H1 (cell line): Measurements from ENCODE around the gene TEX51.

Experiments used
- ATF2 ChIP-seq: IDR thresholded peaks from 2 replicates; pipeline ENCODE4 v1.6.1; 2012; ENCODE audit warnings: low read length, inconsistent platforms
- ATF3 ChIP-seq: IDR thresholded peaks from 2 replicates; pipeline ENCODE4 v1.6.1; 2011; ENCODE audit warnings: low read depth, mild to moderate bottlenecking, low read length; ENCODE audit not compliant: insufficient read depth
- BRCA1 ChIP-seq: IDR thresholded peaks from 2 replicates; pipeline ENCODE4 v1.6.1; 2012; ENCODE audit warnings: low read depth, low read length, improper control_type of control experiment
- CHD1 ChIP-seq: IDR thresholded peaks from 2 replicates; pipeline ENCODE4 v1.6.1; 2012; ENCODE audit warnings: low read depth, low read length, improper control_type of control experiment
- CHD2 ChIP-seq: IDR thresholded peaks from 2 replicates; pipeline ENCODE4 v1.6.1; 2012; ENCODE audit warnings: low read length, improper control_type of control experiment
- CTCF ChIP-seq, 3 experiments: IDR thresholded peaks; 1 replicate in 2 of 3; 2 replicates in 1 of 3; pipeline versions ENCODE4 v1.5.1 to v1.6.1; 2011; ENCODE audit warnings: low read length in 3 of 3, mild to moderate bottlenecking in 3 of 3, inconsistent platforms in 2 of 3, low read depth in 1 of 3, moderate library complexity in 1 of 3; ENCODE audit not compliant: insufficient read depth in 1 of 3; ENCODE audit errors: control extremely low read depth in 1 of 3
- EP300 ChIP-seq, 2 experiments: IDR thresholded peaks; 1 replicate in 1 of 2; 2 replicates in 1 of 2; pipeline ENCODE4 v1.6.1; 2011 to 2012; ENCODE audit warnings: low read depth in 2 of 2, low read length in 2 of 2, mild to moderate bottlenecking in 2 of 2, borderline replicate concordance in 1 of 2, inconsistent platforms in 1 of 2, moderate library complexity in 1 of 2
- MAX ChIP-seq: IDR thresholded peaks from 2 replicates; pipeline ENCODE4 v1.6.1; 2012; ENCODE audit warnings: inconsistent platforms
- NANOG ChIP-seq: IDR thresholded peaks from 2 replicates; pipeline ENCODE4 v1.6.1; 2011; ENCODE audit warnings: low read length, low read depth, mild to moderate bottlenecking, inconsistent platforms; ENCODE audit not compliant: insufficient read depth, poor library complexity, severe bottlenecking
- POLR2A ChIP-seq, 2 experiments: IDR thresholded peaks; 1 replicate in 1 of 2; 2 replicates in 1 of 2; pipeline ENCODE4 v1.6.1; 2011; ENCODE audit warnings: low read depth in 2 of 2, low read length in 2 of 2, mild to moderate bottlenecking in 2 of 2; ENCODE audit errors: control extremely low read depth in 1 of 2
- POLR2AphosphoS5 ChIP-seq: IDR thresholded peaks from 2 replicates; pipeline ENCODE4 v1.6.1; 2011; ENCODE audit warnings: low read depth, low read length
- SIN3A ChIP-seq, 2 experiments: IDR thresholded peaks in 1 of 2; conservative IDR thresholded peaks in 1 of 2; 2 replicates each; pipeline ENCODE4 v1.6.1; 2011 to 2012; ENCODE audit warnings: low read length in 2 of 2, improper control_type of control experiment in 1 of 2, low read depth in 1 of 2, mild to moderate bottlenecking in 1 of 2
- SP1 ChIP-seq: IDR thresholded peaks from 2 replicates; pipeline ENCODE4 v1.6.1; 2011; ENCODE audit warnings: low read depth, low read length

- no peak for TF ChIP-seq CHD1
- no peak for TF ChIP-seq CTCF (IDR thresholded peaks at IDR 0.05; ENCODE audit: control extremely low read depth in 1 of 3, insufficient read depth in 1 of 3, low read depth in 1 of 3, low read length in 3 of 3)
- no peak for TF ChIP-seq EP300 (IDR thresholded peaks at IDR 0.05; ENCODE audit: borderline replicate concordance in 1 of 2, low read depth in 2 of 2, low read length in 2 of 2)
- TF ChIP-seq ATF3 = no peak
- no peak for TF ChIP-seq SP1
- no peak for TF ChIP-seq MAX
- no peak for TF ChIP-seq POLR2AphosphoS5
- no peak for TF ChIP-seq NANOG
- TF ChIP-seq SIN3A (conservative IDR thresholded peaks at IDR 0.05 in 1 of 2, IDR thresholded peaks at IDR 0.05 in 1 of 2; ENCODE audit: low read depth in 1 of 2, low read length in 2 of 2) = no peak
- no peak for TF ChIP-seq ATF2
- no peak for TF ChIP-seq BRCA1
- TF ChIP-seq POLR2A (IDR thresholded peaks at IDR 0.05; ENCODE audit: control extremely low read depth in 1 of 2, low read depth in 2 of 2, low read length in 2 of 2) = no peak
- no peak for TF ChIP-seq CHD2
Measured at GRCh38 chr2:126859631-126860030, 39.1 kb upstream of the TEX51 start.
